Spleen (tissue), 7 donors: Measurements from ENCODE around the gene YPEL3.

Source experiments
- CTCF ChIP-seq, 11 experiments: fragments of 200-600 bp in 7 of 11; fragments of 450-650 bp in 4 of 11; sonication (generic) in 4 of 11; IDR thresholded peaks in 8 of 11; conservative IDR thresholded peaks in 3 of 11; 1 replicate in 7 of 11; 2 replicates in 4 of 11; pipeline versions ENCODE4 v1.4.0 to v1.8.0; 2016 to 2021; ENCODE audit warnings: antibody characterized with exemption in 11 of 11, inconsistent platforms in 4 of 11, mild to moderate bottlenecking in 1 of 11
- POLR2A ChIP-seq, 3 donors: fragments of 450-650 bp; IDR thresholded peaks; one replicate each; pipeline ENCODE4 v1.5.1; 2017; ENCODE audit warnings: antibody characterized with exemption in 3 of 3, mild to moderate bottlenecking in 1 of 3
- POLR2AphosphoS5 ChIP-seq, 3 donors: sonication (generic); formaldehyde crosslinking; IDR thresholded peaks; one replicate each; pipeline ENCODE4 v1.5.1; 2017; ENCODE audit warnings: antibody characterized with exemption in 3 of 3
- donor health status: DM: no; HTN: no; CAD: no; lungs with moderate emphysema.
- donor health status: DM: no; HTN: no; CAD: no.
- donor health status: DM: no; HTN: no; CAD: no.

DNA sequence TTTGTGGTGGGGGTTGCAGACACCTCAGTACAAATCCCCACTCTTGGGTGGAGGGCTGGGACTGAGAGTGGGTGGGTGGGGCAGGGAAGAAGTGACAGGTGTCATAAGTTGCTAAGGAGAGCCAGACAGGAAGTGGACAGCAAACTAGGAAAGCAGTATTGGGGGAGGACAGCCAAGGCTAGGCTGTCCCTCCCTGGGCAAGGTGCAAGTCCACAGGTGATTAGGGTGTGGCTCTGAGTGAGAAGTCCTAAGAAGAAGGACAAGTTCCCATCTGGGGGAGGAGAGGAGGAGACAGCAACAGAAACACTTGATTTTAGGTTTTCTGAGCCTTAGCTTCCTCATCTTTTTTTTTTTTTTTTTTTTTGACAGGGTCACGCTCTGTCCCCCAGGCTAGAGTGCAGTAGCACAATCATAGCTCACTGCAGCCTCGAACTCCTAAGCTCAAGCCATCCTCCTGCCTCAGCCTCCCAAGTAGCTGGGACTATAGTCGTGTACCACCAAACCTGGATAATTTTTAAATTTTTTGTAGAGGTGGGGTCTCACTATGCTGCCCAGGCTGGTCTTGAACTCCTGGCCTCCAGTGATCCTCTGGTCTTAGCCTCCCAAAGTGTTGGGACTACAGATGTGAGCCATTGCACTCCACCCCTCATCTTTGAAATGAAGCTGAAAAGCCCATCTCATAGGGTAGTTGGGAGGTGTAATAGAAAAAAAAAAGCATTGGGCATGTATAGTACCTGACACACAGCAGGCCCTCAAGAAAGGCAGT is 24.5 kb upstream of the YPEL3 start:
- TF ChIP-seq POLR2A (IDR thresholded peaks at IDR 0.05) (no peak), CTCF (IDR thresholded peaks at IDR 0.05 in 8 of 11, conservative IDR thresholded peaks at IDR 0.05 in 3 of 11) (no peak), POLR2AphosphoS5 (IDR thresholded peaks at IDR 0.05) (no peak)
